Mesothelial cell of epicardium (in vitro differentiated cells): ENCODE data around the gene SYT1. TPM values are rescaled to one million over a fixed set of nuclear protein-coding genes. Genes with fewer than 3 reads are reported as not detected.

Experiments
- DNase-seq, 2 experiments: peaks; one replicate each; pipeline ENCODE4 v3.0.0; 2021; ENCODE audit warnings: low spot score in 2 of 2; ENCODE audit not compliant: unreplicated experiment in 2 of 2
- H3K27ac Mint-ChIP-seq: 2 replicates; pipeline ENCODE4 v1.8.0; 2021; ENCODE audit warnings: mixed read lengths
- H3K27me3 Mint-ChIP-seq: 2 replicates; pipeline ENCODE4 v1.8.0; 2021; ENCODE audit warnings: low read depth, mixed read lengths
- H3K36me3 Mint-ChIP-seq: 2 replicates; pipeline ENCODE4 v1.8.0; 2021; ENCODE audit warnings: mixed read lengths
- H3K4me1 Mint-ChIP-seq: 2 replicates; pipeline ENCODE4 v1.8.0; 2021; ENCODE audit warnings: mixed read lengths
- H3K4me3 Mint-ChIP-seq: 2 replicates; pipeline ENCODE4 v1.8.0; 2021; ENCODE audit warnings: mild to moderate bottlenecking, moderate library complexity, mixed read lengths
- H3K9me3 Mint-ChIP-seq: 2 replicates; pipeline ENCODE4 v1.8.0; 2021; ENCODE audit warnings: mixed read lengths
- CTCF ChIP-seq: fragments of 200-600 bp; sonication (generic); IDR thresholded peaks from one replicate; pipeline ENCODE4 v1.5.0; 2021; ENCODE audit warnings: antibody characterized with exemption; ENCODE audit not compliant: unreplicated experiment
- total RNA-seq: library from RNA; stranded (reverse); gene quantifications from 3 replicates; pipeline ENCODE4 v1.2.1, GENCODE V29; 2021

Gene SYT1
- total RNA-seq, 1 donor from 2014 or later, result 13.6 TPM

DNA sequence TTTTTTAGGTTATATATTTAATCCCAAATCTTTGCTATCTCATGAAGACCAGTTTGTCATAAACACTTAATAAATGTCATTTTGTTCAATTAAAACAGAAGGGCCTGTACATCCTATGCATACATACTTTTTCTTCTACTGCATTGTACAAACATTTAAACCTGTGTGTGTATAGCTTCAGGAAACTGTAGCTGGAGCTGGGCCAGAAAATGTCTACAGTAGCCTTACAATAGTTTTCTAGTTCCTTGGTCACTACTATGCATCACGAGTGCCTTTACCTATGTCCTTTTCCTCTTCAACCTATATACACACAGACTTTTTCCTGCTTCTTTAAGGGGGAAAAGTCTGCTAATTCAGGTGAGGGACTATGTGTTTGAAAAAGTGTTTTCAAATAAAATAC is 523.4 kb downstream of the SYT1 start:
- Mint-ChIP-seq H3K4me1 (peaks cover 5% of the 10 kb centered on the region), H3K4me3 (no peak overlapping the region), H3K27me3 (no peaks in the 10 kb centered on the region), H3K36me3 (no peaks in the 10 kb centered on the region), H3K27ac (no peak overlapping the region), H3K9me3 (peaks cover 4% of the 10 kb centered on the region)
- no peak for TF ChIP-seq CTCF
- no peak for DNase-seq

GRCh38 chr12:79393842-79394241 is 529.3 kb downstream of the SYT1 start:
- no peak for TF ChIP-seq CTCF
- Mint-ChIP-seq H3K36me3 (no peaks in the 10 kb centered on the region), H3K9me3 (peaks cover 4% of the 10 kb centered on the region), H3K27ac (no peak overlapping the region), H3K4me1 (no peaks in the 10 kb centered on the region), H3K27me3 (no peaks in the 10 kb centered on the region), H3K4me3 (no peak overlapping the region)
- DNase-seq, result no peak

GRCh38 chr12:79397609-79398008 is 533.0 kb downstream of the SYT1 start:
- no peak overlapping the region for H3K4me3 Mint-ChIP-seq
- H3K27me3 Mint-ChIP-seq, result no peaks in the 10 kb centered on the region
- peaks cover 9% of the 10 kb centered on the region for H3K4me1 Mint-ChIP-seq
- H3K27ac Mint-ChIP-seq, result no peak overlapping the region
- H3K9me3 Mint-ChIP-seq, result no peaks in the 10 kb centered on the region
- DNase-seq, result no peak
- no peaks in the 10 kb centered on the region for H3K36me3 Mint-ChIP-seq
- no peak for TF ChIP-seq CTCF

DNA sequence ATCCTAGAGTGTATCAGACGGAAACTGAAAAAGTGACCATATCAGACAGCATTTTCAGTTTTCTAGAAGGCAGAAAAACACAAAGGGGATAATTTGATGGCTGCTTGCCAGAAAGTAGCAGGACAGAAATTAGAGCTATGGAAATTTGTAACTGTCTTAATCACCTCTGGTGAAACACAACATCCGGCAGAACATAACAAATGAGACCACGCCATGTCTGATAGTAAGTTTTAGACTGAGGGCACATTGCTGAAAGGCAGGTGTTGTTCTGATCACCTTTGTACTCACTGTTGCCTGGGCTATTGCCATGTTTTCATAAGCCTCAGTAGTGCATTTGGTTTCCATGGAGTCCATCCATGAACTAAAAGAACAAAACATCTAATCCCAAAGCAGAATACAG is 535.9 kb downstream of the SYT1 start:
- Mint-ChIP-seq H3K27me3 (no peaks in the 10 kb centered on the region), H3K9me3 (peaks cover 1% of the 10 kb centered on the region), H3K4me3 (no peak overlapping the region), H3K27ac (no peak overlapping the region), H3K4me1 (peaks cover 16% of the 10 kb centered on the region), H3K36me3 (no peaks in the 10 kb centered on the region)
- no peak for TF ChIP-seq CTCF
- DNase-seq, result no peak

- H3K27me3 Mint-ChIP-seq, result no peaks in the 10 kb centered on the region
- H3K4me1 Mint-ChIP-seq, result peaks cover 20% of the 10 kb centered on the region
- no peak for DNase-seq
- TF ChIP-seq CTCF, result no peak
- no peak overlapping the region for H3K4me3 Mint-ChIP-seq
- H3K9me3 Mint-ChIP-seq, result peaks cover 3% of the 10 kb centered on the region
- no peak overlapping the region for H3K27ac Mint-ChIP-seq
- H3K36me3 Mint-ChIP-seq, result no peaks in the 10 kb centered on the region
These were observed 538.0 kb downstream of the SYT1 start for GRCh38 chr12:79402606-79403005.

DNA sequence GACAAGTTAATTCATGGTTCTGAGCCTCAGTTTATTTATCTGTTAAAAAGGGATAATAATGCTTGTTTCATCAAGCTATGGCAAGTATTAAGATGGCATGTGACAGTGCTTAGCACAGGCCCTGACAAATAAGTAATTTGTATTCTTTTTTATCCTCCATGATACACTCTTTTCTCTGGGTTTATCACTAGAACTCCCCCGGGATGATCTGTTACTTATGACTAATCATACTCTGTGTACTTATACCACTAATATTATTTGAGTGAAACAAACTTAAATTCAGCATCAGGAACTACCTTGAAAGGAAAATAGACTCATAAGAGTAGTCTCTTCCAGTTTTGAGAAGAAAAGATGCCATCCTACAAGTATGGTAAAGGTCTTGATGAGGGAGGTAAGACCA is 542.4 kb downstream of the SYT1 start:
- no peak overlapping the region for H3K27ac Mint-ChIP-seq
- H3K36me3 Mint-ChIP-seq, result no peaks in the 10 kb centered on the region
- no peaks in the 10 kb centered on the region for H3K27me3 Mint-ChIP-seq
- no peak overlapping the region for H3K4me3 Mint-ChIP-seq
- no peak for TF ChIP-seq CTCF
- H3K9me3 Mint-ChIP-seq, result peaks cover 3% of the 10 kb centered on the region
- peaks cover 51% of the 10 kb centered on the region for H3K4me1 Mint-ChIP-seq
- DNase-seq, result no peak
